Esophagus squamous epithelium (tissue), 4 donors: ENCODE data around the gene EPB41L2.

Experiments used
- POLR2A ChIP-seq, 4 donors: fragments of 450-650 bp; IDR thresholded peaks; one replicate each; pipeline ENCODE4 v1.6.1; 2017; ENCODE audit warnings: antibody characterized with exemption in 4 of 4, mild to moderate bottlenecking in 4 of 4, moderate library complexity in 3 of 4
- TF ChIP-seq, protein P1 (sequence below), 6 experiments: fragments of 450-650 bp in 4 of 6; fragments of 200-600 bp in 2 of 6; sonication (generic) in 2 of 6; IDR thresholded peaks; one replicate each; pipeline ENCODE4 v1.5.1; 2016 to 2019; ENCODE audit warnings: antibody characterized with exemption in 6 of 6, mild to moderate bottlenecking in 4 of 6, moderate library complexity in 4 of 6

DNA sequence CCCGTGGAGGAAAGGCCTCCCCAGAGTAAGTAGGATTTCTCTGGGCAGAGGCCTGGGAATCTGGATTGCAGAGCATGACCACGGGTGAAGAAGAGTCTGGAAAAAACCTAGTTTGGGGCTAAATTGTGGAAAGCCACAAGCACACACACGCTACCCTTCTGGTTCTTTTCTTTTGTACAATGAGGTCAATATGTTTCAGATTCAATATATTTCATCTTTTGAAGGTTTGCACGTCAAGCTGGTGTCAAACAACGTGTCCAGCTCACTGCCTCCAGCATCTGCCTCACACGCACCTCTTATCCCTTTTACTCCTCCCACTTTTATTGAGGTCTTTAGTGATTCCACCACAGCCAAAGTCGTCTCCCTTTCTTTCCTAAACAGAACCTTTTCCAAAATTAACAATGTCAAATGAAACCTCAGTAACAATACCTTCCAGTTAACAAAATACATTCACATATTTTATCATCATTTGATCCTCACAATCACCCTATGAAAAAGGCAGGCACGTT lies 773 bp upstream of the EPB41L2 start:
- TF ChIP-seq, protein P1, sequence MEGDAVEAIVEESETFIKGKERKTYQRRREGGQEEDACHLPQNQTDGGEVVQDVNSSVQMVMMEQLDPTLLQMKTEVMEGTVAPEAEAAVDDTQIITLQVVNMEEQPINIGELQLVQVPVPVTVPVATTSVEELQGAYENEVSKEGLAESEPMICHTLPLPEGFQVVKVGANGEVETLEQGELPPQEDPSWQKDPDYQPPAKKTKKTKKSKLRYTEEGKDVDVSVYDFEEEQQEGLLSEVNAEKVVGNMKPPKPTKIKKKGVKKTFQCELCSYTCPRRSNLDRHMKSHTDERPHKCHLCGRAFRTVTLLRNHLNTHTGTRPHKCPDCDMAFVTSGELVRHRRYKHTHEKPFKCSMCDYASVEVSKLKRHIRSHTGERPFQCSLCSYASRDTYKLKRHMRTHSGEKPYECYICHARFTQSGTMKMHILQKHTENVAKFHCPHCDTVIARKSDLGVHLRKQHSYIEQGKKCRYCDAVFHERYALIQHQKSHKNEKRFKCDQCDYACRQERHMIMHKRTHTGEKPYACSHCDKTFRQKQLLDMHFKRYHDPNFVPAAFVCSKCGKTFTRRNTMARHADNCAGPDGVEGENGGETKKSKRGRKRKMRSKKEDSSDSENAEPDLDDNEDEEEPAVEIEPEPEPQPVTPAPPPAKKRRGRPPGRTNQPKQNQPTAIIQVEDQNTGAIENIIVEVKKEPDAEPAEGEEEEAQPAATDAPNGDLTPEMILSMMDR (IDR thresholded peaks at IDR 0.05), result no peak
- TF ChIP-seq POLR2A (IDR thresholded peaks at IDR 0.05), result no peak
